Measurements from ENCODE around the gene HOTAIR. TPM values are rescaled to one million over a fixed set of nuclear protein-coding genes. Genes with fewer than 3 reads are reported as not detected.

Gene HOTAIR
- total RNA-seq, 1 experiment from 2014 or later: 8.4 TPM

- DNase-seq (ENCODE audit: low spot score): no peak
Measured at GRCh38 chr12:54000116-54001114, 25.7 kb upstream of the HOTAIR start, which contains the start of gene HOXC9. TSS of gene HOXC9 (plus strand) at chr12:54000161. CDS start at chr12:54000189, 28 bp downstream.

GRCh38 chr12:53999559-54000115 is 24.9 kb upstream of the HOTAIR start:
- DNase-seq (ENCODE audit: low spot score): peak; percentile 61

- DNase-seq (ENCODE audit: low spot score): no peak
Measured at GRCh38 chr12:53998900-53999236, 24.1 kb upstream of the HOTAIR start.

- no peak for DNase-seq (ENCODE audit: low spot score)
Measured at GRCh38 chr12:53998110-53998899, 23.6 kb upstream of the HOTAIR start.

GRCh38 chr12:53997204-53998109 is 22.7 kb upstream of the HOTAIR start:
- no peak for DNase-seq (ENCODE audit: low spot score)

- DNase-seq (ENCODE audit: low spot score): no peak
Measured at GRCh38 chr12:53996240-53997203, 21.8 kb upstream of the HOTAIR start.

- no peak for DNase-seq (ENCODE audit: low spot score)
Measured at GRCh38 chr12:53995378-53996239, 20.9 kb upstream of the HOTAIR start.

- DNase-seq (ENCODE audit: low spot score): no peak
Measured at GRCh38 chr12:53995002-53995377, 20.2 kb upstream of the HOTAIR start.

- DNase-seq (ENCODE audit: low spot score): no peak
Measured at GRCh38 chr12:53994264-53995001, 19.7 kb upstream of the HOTAIR start.

- DNase-seq (ENCODE audit: low spot score): no peak
Measured at GRCh38 chr12:53994009-53994263, 19.2 kb upstream of the HOTAIR start.

- no peak for DNase-seq (ENCODE audit: low spot score)
Measured at GRCh38 chr12:53993162-53994008, 18.6 kb upstream of the HOTAIR start.

GRCh38 chr12:53992377-53992889 is 17.7 kb upstream of the HOTAIR start:
- no peak for DNase-seq (ENCODE audit: low spot score)

- no peak for DNase-seq (ENCODE audit: low spot score)
Measured at GRCh38 chr12:53991077-53991460, 16.3 kb upstream of the HOTAIR start.

GRCh38 chr12:53990311-53991076 is 15.7 kb upstream of the HOTAIR start:
- no peak for DNase-seq (ENCODE audit: low spot score)

- DNase-seq (ENCODE audit: low spot score): no peak
Measured at GRCh38 chr12:53989227-53990113, 14.7 kb upstream of the HOTAIR start.

Data from A172 (cell line).